Hepatocyte (in vitro differentiated cells): Measurements from ENCODE around the gene HSPA14.

Experiments
- CTCF ChIP-seq: fragments of 200-600 bp; sonication (generic); IDR thresholded peaks from 2 replicates; pipeline ENCODE4 v1.5.1; 2016; ENCODE audit warnings: antibody characterized with exemption, mild to moderate bottlenecking; ENCODE audit not compliant: poor library complexity
- EZH2 ChIP-seq: fragments of 200-600 bp; sonication (generic); IDR thresholded peaks from 2 replicates; pipeline ENCODE4 v1.6.1; 2016; ENCODE audit warnings: antibody characterized with exemption, mild to moderate bottlenecking, borderline replicate concordance

DNA sequence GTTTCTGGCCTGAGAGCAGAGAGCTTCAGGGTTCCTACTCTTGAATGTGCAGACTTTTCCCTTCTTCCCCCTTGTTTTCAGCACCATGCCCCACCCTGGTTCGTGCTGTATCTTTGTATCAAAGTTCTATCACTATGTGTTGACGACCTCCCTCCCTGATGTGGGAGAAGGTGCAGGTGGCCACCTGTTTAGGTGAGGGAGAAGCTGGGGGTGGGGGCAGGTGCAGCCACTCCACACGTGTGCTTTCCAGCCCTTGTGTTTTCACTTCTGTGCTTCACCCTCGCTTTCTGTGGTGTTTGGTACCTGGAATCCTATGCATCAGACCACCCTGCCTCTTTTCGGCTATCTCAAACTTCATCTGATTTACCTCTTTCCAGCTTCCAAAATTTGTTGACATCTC is 20.9 kb downstream of the HSPA14 start:
- TF ChIP-seq CTCF (no peak), EZH2 (no peak)
